BJ (cell line): Measurements from ENCODE around the gene TEX29. TPM values are rescaled to one million over a fixed set of nuclear protein-coding genes. Genes with fewer than 3 reads are reported as not detected.

Experiments used
- CTCF ChIA-PET: fragments of 350-600 bp; formaldehyde crosslinking; extraction: SDS; loops from one replicate; lab custom pipeline; 2021; ENCODE audit warnings: antibody characterized with exemption, inconsistent platforms; lab: Yijun Ruan, JAX
- POLR2A ChIA-PET: fragments of 300-600 bp; sonication (Branson Sonifier 250); formaldehyde crosslinking; extraction: SDS; loops from one replicate; lab custom pipeline; 2021; ENCODE audit warnings: antibody characterized with exemption; lab: Charles Lee
- DNase-seq: peaks from one replicate; pipeline ENCODE4 v3.0.0-alpha.2; 2011; ENCODE audit warnings: low read depth
- H3K27me3 ChIP-seq: 2 replicates; pipeline ENCODE4 v1.6.0; 2011; ENCODE audit warnings: low read length; ENCODE audit not compliant: control insufficient read depth, insufficient read depth
- H3K36me3 ChIP-seq: 2 replicates; pipeline ENCODE4 v1.5.1; 2011; ENCODE audit warnings: low read length; ENCODE audit not compliant: control insufficient read depth, insufficient read depth
- H3K4me3 ChIP-seq: 2 replicates; pipeline ENCODE4 v1.5.1; 2011; ENCODE audit warnings: low read depth, mild to moderate bottlenecking, control low read depth, low read length
- polyA plus RNA-seq: library from polyadenylated mRNA; depleted of rRNA; stranded (reverse); fragments of >200 nt; gene quantifications from 2 replicates; pipeline ENCODE4 v1.2.3, GENCODE V29; 2011
- TF ChIP-seq, protein P1 (sequence below): IDR thresholded peaks from 2 replicates; pipeline ENCODE4 v1.5.1; 2011; ENCODE audit warnings: low read depth, mild to moderate bottlenecking, control low read depth, inconsistent platforms, low read length, moderate library complexity; ENCODE audit not compliant: insufficient read depth

TEX29 gene
- polyA plus RNA-seq, 1 experiment: 0.17 TPM

DNA sequence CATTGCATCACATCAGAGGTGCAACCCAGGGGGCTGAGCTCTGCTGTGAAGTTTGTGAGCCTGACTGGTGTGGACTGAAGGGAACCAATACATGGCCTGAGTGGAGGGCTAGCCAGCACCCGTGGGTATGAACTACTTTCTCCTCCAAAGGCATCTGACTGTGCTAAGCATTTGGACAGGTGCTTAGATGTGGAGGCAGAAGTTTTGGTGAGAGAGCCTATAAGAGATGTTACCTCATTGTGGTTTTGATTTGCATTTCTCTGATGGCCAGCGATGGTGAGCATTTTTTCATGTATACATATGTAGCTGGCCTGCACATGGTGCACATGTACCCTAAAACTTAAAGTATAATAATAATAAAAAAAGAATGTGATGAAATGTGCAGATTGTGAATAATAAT lies 46.9 kb downstream of the TEX29 start:
- H3K4me3 ChIP-seq: no peak overlapping the region
- DNase-seq: no peak
- POLR2A ChIA-PET: no interaction called here
- no peaks in the 10 kb centered on the region; the same call in 1 of the 2 replicates for H3K27me3 ChIP-seq
- H3K36me3 ChIP-seq: no peaks in the 10 kb centered on the region
- CTCF ChIA-PET: no interaction called here
- TF ChIP-seq, protein P1, sequence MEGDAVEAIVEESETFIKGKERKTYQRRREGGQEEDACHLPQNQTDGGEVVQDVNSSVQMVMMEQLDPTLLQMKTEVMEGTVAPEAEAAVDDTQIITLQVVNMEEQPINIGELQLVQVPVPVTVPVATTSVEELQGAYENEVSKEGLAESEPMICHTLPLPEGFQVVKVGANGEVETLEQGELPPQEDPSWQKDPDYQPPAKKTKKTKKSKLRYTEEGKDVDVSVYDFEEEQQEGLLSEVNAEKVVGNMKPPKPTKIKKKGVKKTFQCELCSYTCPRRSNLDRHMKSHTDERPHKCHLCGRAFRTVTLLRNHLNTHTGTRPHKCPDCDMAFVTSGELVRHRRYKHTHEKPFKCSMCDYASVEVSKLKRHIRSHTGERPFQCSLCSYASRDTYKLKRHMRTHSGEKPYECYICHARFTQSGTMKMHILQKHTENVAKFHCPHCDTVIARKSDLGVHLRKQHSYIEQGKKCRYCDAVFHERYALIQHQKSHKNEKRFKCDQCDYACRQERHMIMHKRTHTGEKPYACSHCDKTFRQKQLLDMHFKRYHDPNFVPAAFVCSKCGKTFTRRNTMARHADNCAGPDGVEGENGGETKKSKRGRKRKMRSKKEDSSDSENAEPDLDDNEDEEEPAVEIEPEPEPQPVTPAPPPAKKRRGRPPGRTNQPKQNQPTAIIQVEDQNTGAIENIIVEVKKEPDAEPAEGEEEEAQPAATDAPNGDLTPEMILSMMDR: no peak

DNA sequence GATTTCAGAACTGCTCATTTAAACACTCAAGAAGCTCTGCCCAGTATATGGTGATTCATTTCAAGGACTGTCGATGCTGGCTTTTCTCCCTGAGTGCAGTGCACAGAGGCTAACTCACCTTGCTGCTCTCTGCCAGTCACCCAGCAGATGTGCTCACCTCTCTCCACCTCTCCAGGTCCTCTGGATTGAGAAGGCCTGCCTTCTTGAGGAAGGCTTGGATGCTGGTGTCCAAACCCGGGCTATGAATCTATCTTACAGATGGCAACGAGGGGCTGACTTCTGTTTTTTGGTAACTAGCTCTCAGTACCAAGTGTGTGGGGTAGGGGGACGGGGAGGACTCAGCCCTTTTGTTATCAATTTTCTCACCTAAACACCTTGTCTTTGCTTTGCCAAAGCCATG lies 47.6 kb downstream of the TEX29 start:
- DNase-seq: no peak
- TF ChIP-seq, protein P1: no peak
- H3K36me3 ChIP-seq: no peaks in the 10 kb centered on the region
- ChIA-PET POLR2A (no interaction called here), CTCF (no interaction called here)
- no peak overlapping the region for H3K4me3 ChIP-seq
- H3K27me3 ChIP-seq: peaks cover under 1% of the 10 kb centered on the region

DNA sequence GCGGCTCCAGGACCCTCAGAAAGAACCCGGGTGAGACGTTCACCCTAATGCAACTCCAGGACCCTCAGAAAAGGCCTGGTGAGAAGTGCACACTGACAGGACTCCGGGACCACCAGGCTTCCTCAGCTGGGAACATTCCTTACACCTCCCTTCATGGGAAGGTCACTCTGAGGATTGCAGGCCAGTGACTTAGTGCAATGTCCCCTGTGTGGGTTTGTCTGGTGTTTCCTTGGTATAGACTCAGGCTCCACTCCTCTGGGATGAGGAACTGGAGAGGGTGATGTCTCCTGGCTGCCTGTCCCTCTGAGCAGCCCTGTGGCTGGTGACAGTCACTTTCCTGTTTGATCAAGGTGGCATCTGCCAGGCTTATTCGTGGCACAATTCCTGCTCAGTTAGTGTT lies 49.7 kb downstream of the TEX29 start:
- ChIA-PET CTCF (no interaction called here), POLR2A (no interaction called here)
- H3K36me3 ChIP-seq: no peaks in the 10 kb centered on the region
- H3K4me3 ChIP-seq: no peak overlapping the region
- DNase-seq: no peak
- H3K27me3 ChIP-seq: peaks cover 2% of the 10 kb centered on the region
- TF ChIP-seq, protein P1: no peak

DNA sequence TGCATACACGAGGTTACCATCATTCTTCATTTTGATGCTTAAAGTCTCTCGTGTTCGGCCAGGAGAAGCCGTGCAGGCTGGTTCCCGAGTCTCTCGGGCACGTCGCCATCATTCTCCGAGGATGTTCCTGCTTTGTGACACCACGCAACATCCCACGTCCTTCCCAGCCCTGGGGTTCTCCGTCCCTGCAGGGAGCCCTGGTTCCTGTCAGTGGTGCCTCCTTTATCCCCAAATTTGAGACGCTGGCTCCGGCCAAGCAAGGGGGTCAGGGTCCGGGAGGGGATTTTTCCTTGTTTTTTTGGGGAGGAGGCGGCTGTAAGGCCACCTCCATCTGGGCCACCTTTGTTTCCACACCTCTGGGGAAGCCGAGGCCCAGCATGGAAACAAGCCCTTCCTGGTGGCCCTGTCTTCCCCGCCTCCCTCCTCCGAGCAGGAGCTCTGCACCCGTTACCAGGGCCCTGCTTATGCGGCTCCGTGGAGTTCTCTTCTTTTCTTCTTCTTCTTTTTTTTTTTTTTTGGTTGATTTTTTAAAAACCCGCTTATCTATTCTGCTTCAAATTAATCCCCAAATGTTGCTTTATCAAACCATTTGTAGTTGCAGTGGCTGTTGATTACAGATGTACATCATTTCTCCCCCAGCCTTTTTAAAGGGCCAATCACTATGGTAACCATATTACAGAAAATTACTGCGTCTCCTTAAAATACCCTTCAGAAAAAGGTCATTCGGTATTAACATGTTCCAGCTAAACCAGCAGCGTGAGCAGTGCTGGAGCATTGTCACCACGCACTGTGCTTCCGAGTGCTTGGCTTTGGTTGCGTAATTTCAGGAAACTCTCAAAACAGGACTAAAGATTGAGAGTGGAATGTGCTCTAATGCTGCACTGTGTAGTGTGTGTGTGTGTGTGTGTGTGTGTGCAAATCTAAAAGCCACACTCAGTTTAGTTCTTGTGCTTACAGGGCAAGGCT lies 50.4 kb downstream of the TEX29 start:
- CTCF ChIA-PET: no interaction called here

DNA sequence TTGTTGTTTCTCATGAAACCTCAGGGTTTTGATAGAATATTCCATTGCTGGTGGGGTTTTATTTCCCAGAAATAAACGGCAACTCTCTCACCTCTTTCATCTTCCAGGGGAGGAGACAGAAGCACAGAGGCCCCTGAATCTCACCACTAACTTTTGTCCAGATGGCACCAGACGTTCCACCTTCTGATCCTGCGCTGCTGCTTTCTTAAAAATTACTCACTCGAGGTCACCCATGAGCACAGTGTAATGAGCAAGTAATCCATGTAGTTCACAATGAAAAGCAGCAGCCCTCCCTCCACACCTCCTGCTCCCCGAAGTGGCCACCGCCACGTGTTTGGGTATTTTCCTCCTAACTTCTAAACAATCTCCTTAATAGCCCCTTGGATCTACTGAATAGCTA lies 51.3 kb downstream of the TEX29 start:
- no peak for DNase-seq
- Histone ChIP-seq H3K4me3 (no peak overlapping the region), H3K36me3 (no peaks in the 10 kb centered on the region), H3K27me3 (peaks cover 2% of the 10 kb centered on the region)
- ChIA-PET POLR2A (no interaction called here), CTCF (no interaction called here)
- TF ChIP-seq, protein P1: no peak

More for the DNA sequence above, 50.4 kb downstream of the TEX29 start:
- Histone ChIP-seq H3K27me3 (peaks cover 2% of the 10 kb centered on the region), H3K36me3 (no peaks in the 10 kb centered on the region), H3K4me3 (no peak overlapping the region)
- TF ChIP-seq, protein P1: no peak
- POLR2A ChIA-PET: no interaction called here
- DNase-seq: no peak
